SK-MEL-5 (cell line): Measurements from ENCODE around the gene SIVA1. TPM values are rescaled to one million over a fixed set of nuclear protein-coding genes. Genes with fewer than 3 reads are reported as not detected.

Experiments used
- DNase-seq: peaks from one replicate; pipeline ENCODE4 v3.0.0-alpha.2; 2016; ENCODE audit warnings: low read depth, low spot score
- in situ Hi-C: cut with HindIII; loops from 2 replicates; pipeline ENCODE4 v1.10.0; 2016; ENCODE audit warnings: low sequenced_read_pairs, high pct_unique_total_duplicates, low pct_unique_long_range_greater_than_20kb
- total RNA-seq: library from RNA; depleted of rRNA; stranded (reverse); fragments of >200 nt; shearing (Covaris generic); gene quantifications from 2 replicates; pipeline ENCODE4 v1.2.3, GENCODE V29; 2014

SIVA1 gene
- total RNA-seq, 1 experiment from 2014 or later: 94.9 TPM

DNA sequence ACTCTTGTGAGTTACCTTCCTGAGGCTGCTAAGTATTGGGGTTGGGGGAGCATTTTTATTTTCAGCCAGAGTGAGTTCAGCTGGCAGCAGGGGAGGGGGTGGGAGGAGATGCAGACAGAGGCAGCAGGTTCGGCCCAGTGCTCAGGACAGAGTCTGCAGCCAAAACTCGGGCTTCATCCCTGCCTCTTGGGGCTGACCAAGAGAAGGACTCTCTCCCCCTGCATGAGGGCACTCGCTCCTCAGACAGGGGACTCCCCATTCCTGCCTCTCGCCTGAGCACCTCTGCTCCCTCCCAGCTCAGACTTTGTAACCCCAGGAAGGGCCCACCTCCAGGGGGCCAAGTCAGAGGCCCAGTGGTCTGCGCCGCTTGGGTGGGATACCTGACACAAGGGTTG lies 43.7 kb downstream of the SIVA1 start:
- DNase-seq: no peak
- in situ Hi-C loops: no loop called here

- no peak for DNase-seq
- in situ Hi-C loops: no loop called here
These were observed 44.4 kb downstream of the SIVA1 start for GRCh38 chr14:104797115-104798044.

GRCh38 chr14:104798300-104799243 lies 45.6 kb downstream of the SIVA1 start:
- in situ Hi-C loops: no loop called here
- DNase-seq: no peak

- DNase-seq: no peak
These were observed 46.5 kb downstream of the SIVA1 start for GRCh38 chr14:104799244-104800014.

GRCh38 chr14:104800015-104800770 lies 47.2 kb downstream of the SIVA1 start:
- DNase-seq: peak; percentile 62
- in situ Hi-C loops: no loop called here

More at GRCh38 chr14:104799244-104800014, 46.5 kb downstream of the SIVA1 start:
- in situ Hi-C loops: no loop called here

DNA sequence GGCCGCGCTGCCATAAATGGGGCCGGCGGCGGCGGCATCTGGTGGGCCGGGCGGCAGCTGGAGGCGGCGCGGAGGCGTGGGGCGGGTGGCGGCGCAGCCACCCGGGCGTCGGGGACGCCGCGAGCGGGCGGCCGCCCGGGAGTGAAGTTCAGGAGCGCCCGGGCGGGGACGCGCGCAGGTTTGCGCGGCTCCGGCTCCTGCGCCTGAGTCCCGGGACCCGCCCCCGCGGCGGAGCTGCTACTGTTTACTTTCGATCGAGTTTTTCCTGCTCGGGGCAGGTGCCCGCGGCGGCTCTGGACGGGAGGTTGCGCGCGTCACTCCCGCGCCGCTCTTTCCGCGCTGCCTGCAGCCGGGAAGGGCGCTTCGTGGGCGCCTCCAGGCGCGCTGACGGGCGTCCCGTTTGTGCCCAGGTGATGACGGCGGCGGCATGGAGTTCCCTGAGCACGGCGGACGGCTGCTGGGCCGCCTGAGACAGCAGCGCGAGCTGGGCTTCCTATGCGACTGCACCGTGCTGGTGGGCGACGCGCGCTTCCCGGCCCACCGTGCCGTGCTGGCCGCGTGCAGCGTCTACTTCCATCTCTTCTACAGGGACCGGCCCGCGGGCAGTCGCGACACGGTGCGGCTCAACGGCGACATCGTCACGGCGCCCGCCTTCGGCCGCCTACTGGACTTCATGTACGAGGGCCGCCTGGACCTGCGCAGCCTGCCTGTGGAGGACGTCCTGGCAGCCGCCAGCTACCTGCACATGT lies 48.0 kb downstream of the SIVA1 start, which contains the start of gene ZBTB42:
Gene ZBTB42, plus strand, starts transcription at position 331 of the 749 bp plus-strand sequence. Its CDS starts 97 bp downstream, at position 428.
- no peak for DNase-seq
- in situ Hi-C loops: no loop called here

GRCh38 chr14:104801520-104802393 lies 48.8 kb downstream of the SIVA1 start:
- in situ Hi-C loops: no loop called here
- no peak for DNase-seq

DNA sequence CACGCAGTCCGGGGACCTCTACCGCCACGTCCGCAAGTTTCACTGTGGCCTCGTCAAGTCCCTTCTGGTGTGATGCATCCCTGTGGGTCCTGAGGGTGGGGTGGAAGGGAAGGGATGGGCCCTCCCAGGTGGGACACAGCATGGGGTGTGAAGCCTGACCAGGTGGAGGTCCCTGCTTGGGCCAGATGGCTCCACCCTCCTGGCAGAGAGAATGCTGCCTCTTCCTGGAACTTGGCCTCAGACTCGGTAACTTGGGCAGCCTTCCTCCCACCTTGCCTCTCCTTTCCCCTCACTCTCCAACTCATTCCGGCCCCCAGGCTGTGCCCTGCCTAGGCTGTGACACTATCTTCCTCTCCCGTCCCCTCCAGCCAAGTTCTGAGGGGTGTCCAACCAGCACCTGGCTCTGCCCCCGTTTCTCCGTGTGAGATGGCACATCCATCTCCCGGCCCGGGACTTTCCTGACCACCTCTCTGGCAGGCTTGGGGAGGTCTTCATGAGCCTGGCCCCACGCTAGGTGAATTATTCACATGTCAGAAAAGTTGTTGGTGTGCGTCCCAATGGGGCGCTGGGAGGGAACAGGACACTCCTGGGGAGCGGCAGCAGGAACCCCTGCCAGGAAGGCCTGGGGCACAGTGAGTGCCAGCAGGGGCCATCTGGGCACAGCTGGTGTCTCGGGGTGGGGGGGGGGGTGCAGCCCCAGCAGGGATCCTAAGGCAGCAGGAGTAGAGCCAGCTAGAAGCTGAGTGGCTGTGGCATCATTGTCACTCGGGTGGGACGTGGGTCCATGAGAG lies 49.6 kb downstream of the SIVA1 start:
- in situ Hi-C loops: no loop called here
- no peak for DNase-seq

DNA sequence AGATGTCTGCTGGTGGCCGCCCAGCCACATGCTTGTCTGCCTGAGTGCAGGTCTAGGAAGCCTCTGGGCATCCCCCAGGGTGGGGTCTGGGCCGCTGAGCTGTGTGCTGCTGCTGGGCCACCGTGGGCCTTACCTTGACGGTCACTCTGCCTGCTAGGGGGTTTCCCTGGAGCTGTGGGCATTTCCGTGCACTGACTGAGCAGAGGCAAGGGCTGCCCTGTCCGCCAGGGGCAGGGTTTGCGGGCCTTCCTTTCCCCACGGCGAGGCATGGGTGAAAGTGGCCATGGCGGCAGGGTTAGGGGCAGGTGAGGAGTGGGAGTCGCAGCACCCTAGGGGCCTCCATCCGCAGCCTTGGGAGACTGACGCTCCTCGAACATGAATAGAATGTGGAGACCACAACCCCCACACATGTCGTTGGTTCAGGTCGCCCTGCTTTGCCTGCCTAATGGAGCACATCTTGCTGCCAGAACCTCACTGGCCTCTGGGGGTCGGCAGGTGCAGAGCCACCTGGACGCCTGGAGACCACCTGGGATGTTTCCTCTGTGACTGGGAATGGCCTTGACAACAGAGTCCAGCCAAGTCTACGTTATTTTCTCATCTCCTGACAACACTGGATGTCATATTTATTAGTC lies 50.4 kb downstream of the SIVA1 start:
- in situ Hi-C loops: no loop called here

GRCh38 chr14:104803912-104804410 lies 51.0 kb downstream of the SIVA1 start:
- DNase-seq: no peak
- in situ Hi-C loops: no loop called here

More for the DNA sequence above, 50.4 kb downstream of the SIVA1 start:
- no peak for DNase-seq

- no peak for DNase-seq
- in situ Hi-C loops: no loop called here
These were observed 51.8 kb downstream of the SIVA1 start for GRCh38 chr14:104804481-104805325.

GRCh38 chr14:104805326-104805678 lies 52.4 kb downstream of the SIVA1 start:
- DNase-seq: peak; percentile 57

DNA sequence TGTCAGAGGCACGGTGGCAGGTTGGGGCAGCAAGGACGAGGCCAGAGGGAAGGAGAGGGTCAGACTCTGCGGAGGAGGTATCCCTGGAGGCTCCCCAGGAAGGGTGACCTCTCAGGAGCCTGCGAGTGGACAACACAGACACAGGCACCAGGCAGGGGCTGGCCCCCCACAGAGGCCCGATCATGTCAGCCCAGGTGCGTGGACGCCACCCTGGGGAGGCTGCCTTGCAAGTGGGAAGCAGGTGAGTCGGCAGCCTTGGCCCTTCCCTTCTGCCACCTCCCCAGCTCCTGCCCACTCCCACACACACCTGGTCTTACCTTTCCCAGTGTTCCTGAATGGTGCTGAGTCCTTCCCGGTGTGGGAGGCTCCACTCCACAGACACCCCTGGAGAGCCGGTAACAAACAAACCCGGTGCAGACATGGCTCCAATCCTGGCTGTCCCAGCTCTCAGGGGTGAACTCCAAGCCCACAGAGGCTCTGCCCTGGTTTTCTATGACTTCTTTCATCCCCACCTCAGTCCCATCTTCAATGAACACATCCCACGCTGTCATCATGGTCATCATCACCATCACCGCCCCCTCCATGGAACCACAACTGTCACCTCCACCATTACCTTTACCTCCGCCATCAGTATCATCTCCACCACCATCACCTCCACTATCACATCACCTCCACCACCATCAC lies 53.1 kb downstream of the SIVA1 start:
- in situ Hi-C loops: no loop called here

More at GRCh38 chr14:104805326-104805678, 52.4 kb downstream of the SIVA1 start:
- in situ Hi-C loops: no loop called here

More for the DNA sequence above, 53.1 kb downstream of the SIVA1 start:
- no peak for DNase-seq
